Activated T-helper 1 cell treated with anti-CD3 and anti-CD28 coated beads, Interleukin-12 subunit alpha, Interleukin-12 subunit beta, Interleukin-2, Interleukin-4 antibody, amounts not matched to agents 30 ng/mL and 10 ng/mL and 1 ng/mL, durations not matched to agents 14 hours and 24 hours and 36 hours (primary cell): ENCODE results near the gene YAF2. TPM values are rescaled to one million over a fixed set of nuclear protein-coding genes. Genes with fewer than 3 reads are reported as not detected.
A peak's percentile ranks its signal among the peaks of the same experiment; 100 is the strongest.

Source experiments
- DNase-seq: peaks from one replicate; pipeline ENCODE4 v3.0.0; 2021; ENCODE audit warnings: low spot score
- H3K27ac Mint-ChIP-seq: one replicate; pipeline ENCODE4 v1.8.0; 2021; ENCODE audit warnings: mild to moderate bottlenecking, mixed read lengths
- H3K27me3 Mint-ChIP-seq: one replicate; pipeline ENCODE4 v1.8.0; 2022; ENCODE audit warnings: mild to moderate bottlenecking, moderate library complexity, mixed read lengths; ENCODE audit not compliant: insufficient read depth
- H3K36me3 Mint-ChIP-seq: one replicate; pipeline ENCODE4 v1.8.0; 2021; ENCODE audit warnings: low read depth, mixed read lengths
- H3K4me1 Mint-ChIP-seq: one replicate; pipeline ENCODE4 v1.8.0; 2021; ENCODE audit warnings: low read depth, mixed read lengths
- H3K4me3 Mint-ChIP-seq: one replicate; pipeline ENCODE4 v1.8.0; 2021; ENCODE audit warnings: mild to moderate bottlenecking, moderate library complexity, mixed read lengths
- H3K9me3 Mint-ChIP-seq: one replicate; pipeline ENCODE4 v1.8.0; 2021; ENCODE audit warnings: mixed read lengths
- intact Hi-C: fragments of 100-400 bp; cut with micrococcal nuclease; formaldehyde crosslinking; loops from one replicate; pipeline ENCODE4 v1.15.1; 2024
- total RNA-seq: library from RNA; stranded (reverse); gene quantifications from 2 replicates; pipeline ENCODE4 v1.2.3, GENCODE V29; 2022

The YAF2 gene
- total RNA-seq, 1 donor from 2014 or later, result 46.8 TPM

- intact Hi-C loops, result loop anchor here (1.0 to 10.0 kb wide), 2 partner anchors 47 to 1660 kb away; partner anchors contain the start of gene TWF1
- H3K9me3 Mint-ChIP-seq, result no peaks in the 10 kb centered on the region
- no peak for DNase-seq
- peaks cover 36% of the 10 kb centered on the region for H3K4me1 Mint-ChIP-seq
- peak overlapping the region; percentile 87 for H3K4me3 Mint-ChIP-seq
- peak overlapping the region; percentile 46 for H3K27ac Mint-ChIP-seq
- peaks cover 4% of the 10 kb centered on the region for H3K36me3 Mint-ChIP-seq
- peaks cover 4% of the 10 kb centered on the region for H3K27me3 Mint-ChIP-seq
Measured at GRCh38 chr12:42145197-42145549, 92.9 kb downstream of the YAF2 start.

GRCh38 chr12:42144408-42145196 lies 93.4 kb downstream of the YAF2 start, which contains the start of gene GXYLT1:
Gene GXYLT1, minus strand, starts transcription at chr12:42144874. Its CDS starts 228 bp downstream, at chr12:42144646.
- peaks cover 37% of the 10 kb centered on the region for H3K4me1 Mint-ChIP-seq
- H3K9me3 Mint-ChIP-seq, result no peaks in the 10 kb centered on the region
- intact Hi-C loops, result loop anchor here (1.0 to 10.0 kb wide), 7 partner anchors 46 to 1660 kb away; partner anchors contain the start of genes PPHLN1, PRICKLE1, TWF1 and YAF2
- peak within 1 kb of the TSS; percentile 90 for H3K4me3 Mint-ChIP-seq
- peak within 1 kb of the TSS; percentile 90 for H3K27ac Mint-ChIP-seq
- H3K27me3 Mint-ChIP-seq, result peaks cover 4% of the 10 kb centered on the region
- H3K36me3 Mint-ChIP-seq, result peaks cover 4% of the 10 kb centered on the region
- peak; percentile 80 for DNase-seq

- Mint-ChIP-seq H3K36me3 (peaks cover 4% of the 10 kb centered on the region), H3K4me1 (peaks cover 37% of the 10 kb centered on the region), H3K27ac (peak overlapping the region; percentile 90), H3K27me3 (peaks cover 4% of the 10 kb centered on the region), H3K9me3 (no peaks in the 10 kb centered on the region), H3K4me3 (peak overlapping the region; percentile 90)
- no peak for DNase-seq
- intact Hi-C loops, result loop anchor here (1.0 to 10.0 kb wide), 6 partner anchors 94 to 1661 kb away; partner anchors contain the start of genes PPHLN1, PRICKLE1, TWF1 and YAF2
Measured at GRCh38 chr12:42144158-42144407, 94.0 kb downstream of the YAF2 start.

- Mint-ChIP-seq H3K4me1 (peaks cover 37% of the 10 kb centered on the region), H3K27me3 (peaks cover 4% of the 10 kb centered on the region), H3K9me3 (no peaks in the 10 kb centered on the region), H3K4me3 (peak overlapping the region; percentile 90), H3K36me3 (peaks cover 4% of the 10 kb centered on the region), H3K27ac (peak overlapping the region; percentile 90)
- intact Hi-C loops, result loop anchor here (1.0 to 10.0 kb wide), 6 partner anchors 95 to 1661 kb away; partner anchors contain the start of genes PPHLN1, PRICKLE1, TWF1 and YAF2
- DNase-seq, result no peak
Measured at GRCh38 chr12:42143452-42144157, 94.4 kb downstream of the YAF2 start.

- H3K4me1 Mint-ChIP-seq, result peaks cover 37% of the 10 kb centered on the region
- H3K4me3 Mint-ChIP-seq, result no peak overlapping the region
- H3K27me3 Mint-ChIP-seq, result peaks cover 2% of the 10 kb centered on the region
- intact Hi-C loops, result loop anchor here (5.0 to 10.0 kb wide), 4 partner anchors 230 to 1663 kb away; partner anchors contain the start of genes PRICKLE1 and TWF1
- H3K27ac Mint-ChIP-seq, result no peak overlapping the region
- DNase-seq, result no peak
- no peaks in the 10 kb centered on the region for H3K9me3 Mint-ChIP-seq
- peaks cover 4% of the 10 kb centered on the region for H3K36me3 Mint-ChIP-seq
Measured at GRCh38 chr12:42141981-42142606, 96.0 kb downstream of the YAF2 start.

GRCh38 chr12:42140901-42141300 lies 97.1 kb downstream of the YAF2 start:
- peaks cover 37% of the 10 kb centered on the region for H3K4me1 Mint-ChIP-seq
- H3K9me3 Mint-ChIP-seq, result no peaks in the 10 kb centered on the region
- no peak for DNase-seq
- intact Hi-C loops, result loop anchor here (5.0 to 10.0 kb wide), 4 partner anchors 231 to 1664 kb away; partner anchors contain the start of genes PRICKLE1 and TWF1
- no peak overlapping the region for H3K27ac Mint-ChIP-seq
- peaks cover 4% of the 10 kb centered on the region for H3K36me3 Mint-ChIP-seq
- H3K27me3 Mint-ChIP-seq, result peaks cover 2% of the 10 kb centered on the region
- no peak overlapping the region for H3K4me3 Mint-ChIP-seq

- intact Hi-C loops, result no loop called here
- no peaks in the 10 kb centered on the region for H3K27me3 Mint-ChIP-seq
- peaks cover 9% of the 10 kb centered on the region for H3K4me1 Mint-ChIP-seq
- H3K36me3 Mint-ChIP-seq, result no peaks in the 10 kb centered on the region
- H3K9me3 Mint-ChIP-seq, result no peaks in the 10 kb centered on the region
- DNase-seq, result no peak
- H3K27ac Mint-ChIP-seq, result no peak overlapping the region
- H3K4me3 Mint-ChIP-seq, result no peak overlapping the region
Measured at GRCh38 chr12:42135259-42135814, 102.7 kb downstream of the YAF2 start.

GRCh38 chr12:42130672-42131402 lies 107.2 kb downstream of the YAF2 start:
- H3K4me3 Mint-ChIP-seq, result no peak overlapping the region
- DNase-seq, result no peak
- H3K4me1 Mint-ChIP-seq, result peaks cover 14% of the 10 kb centered on the region
- H3K36me3 Mint-ChIP-seq, result no peaks in the 10 kb centered on the region
- no peaks in the 10 kb centered on the region for H3K9me3 Mint-ChIP-seq
- no peak overlapping the region for H3K27ac Mint-ChIP-seq
- intact Hi-C loops, result no loop called here
- H3K27me3 Mint-ChIP-seq, result no peaks in the 10 kb centered on the region

- Mint-ChIP-seq H3K9me3 (no peaks in the 10 kb centered on the region), H3K27me3 (no peaks in the 10 kb centered on the region), H3K27ac (no peak overlapping the region), H3K4me1 (peaks cover 14% of the 10 kb centered on the region), H3K4me3 (no peak overlapping the region), H3K36me3 (no peaks in the 10 kb centered on the region)
- no peak for DNase-seq
- intact Hi-C loops, result loop anchor here (1.0 kb wide), 2 partner anchors 203 to 243 kb away; no protein-coding TSS in a partner anchor
Measured at GRCh38 chr12:42129595-42130204, 108.3 kb downstream of the YAF2 start.

- Mint-ChIP-seq H3K9me3 (no peaks in the 10 kb centered on the region), H3K27ac (no peak overlapping the region), H3K27me3 (no peaks in the 10 kb centered on the region), H3K4me1 (peaks cover 14% of the 10 kb centered on the region), H3K4me3 (no peak overlapping the region), H3K36me3 (no peaks in the 10 kb centered on the region)
- intact Hi-C loops, result loop anchor here (1.0 kb wide), 2 partner anchors 203 to 243 kb away; no protein-coding TSS in a partner anchor
- DNase-seq, result no peak
Measured at GRCh38 chr12:42128888-42129287, 109.2 kb downstream of the YAF2 start.

GRCh38 chr12:42128327-42128726 lies 109.7 kb downstream of the YAF2 start:
- Mint-ChIP-seq H3K4me3 (no peak overlapping the region), H3K27me3 (no peaks in the 10 kb centered on the region), H3K4me1 (peaks cover 14% of the 10 kb centered on the region), H3K9me3 (no peaks in the 10 kb centered on the region), H3K27ac (no peak overlapping the region), H3K36me3 (no peaks in the 10 kb centered on the region)
- intact Hi-C loops, result no loop called here
- no peak for DNase-seq
